HG02970 (cell line): Measurements from ENCODE around the gene PLXDC2.

Source experiments
- ATAC-seq: cut with Tn5 transposase; IDR thresholded peaks from one replicate; pipeline ENCODE4 v1.9.1; 2021; ENCODE audit warnings: mild to moderate bottlenecking, moderate library complexity, moderate number of reproducible peaks; ENCODE audit not compliant: unreplicated experiment, low FRiP score

The PLXDC2 gene

DNA sequence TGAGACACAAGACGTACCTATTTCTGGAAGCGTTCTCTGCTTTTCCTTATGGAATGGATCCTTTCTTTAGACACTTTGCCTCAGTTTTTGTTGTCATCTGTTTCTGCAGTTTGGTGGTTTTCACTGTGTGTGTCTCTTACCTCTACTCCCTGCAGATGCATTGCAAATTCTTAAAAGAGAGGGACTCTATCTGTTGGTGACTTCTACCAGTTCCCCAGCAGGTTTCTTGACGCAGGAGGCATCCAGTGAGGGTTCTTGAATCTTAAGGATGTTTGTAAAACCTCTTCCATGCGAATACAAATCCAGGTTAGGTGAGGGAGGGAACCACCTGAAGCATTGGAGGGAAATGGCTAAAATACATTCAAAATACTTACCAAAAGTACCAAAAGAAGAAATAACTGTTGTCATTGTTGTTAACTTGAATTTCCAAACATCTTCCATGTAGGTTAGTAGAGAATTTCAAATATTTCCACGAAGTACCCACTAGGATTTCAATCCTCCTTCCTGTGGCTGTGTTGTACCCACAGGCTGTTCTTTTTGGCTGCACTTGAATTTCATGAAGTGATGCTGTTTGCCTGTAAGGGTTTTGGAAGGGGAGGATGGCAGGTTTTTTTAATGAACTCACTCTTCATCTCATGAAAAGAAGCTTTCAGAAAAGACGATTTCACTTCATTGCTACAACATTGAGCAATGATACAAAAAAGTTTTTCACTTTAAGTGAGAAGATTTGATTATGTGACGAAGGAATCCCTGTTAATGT, 32.2 kb downstream of the PLXDC2 start:
- no peak for ATAC-seq

- ATAC-seq, result no peak
These were observed 37.6 kb downstream of the PLXDC2 start for GRCh38 chr10:19853831-19854230.

DNA sequence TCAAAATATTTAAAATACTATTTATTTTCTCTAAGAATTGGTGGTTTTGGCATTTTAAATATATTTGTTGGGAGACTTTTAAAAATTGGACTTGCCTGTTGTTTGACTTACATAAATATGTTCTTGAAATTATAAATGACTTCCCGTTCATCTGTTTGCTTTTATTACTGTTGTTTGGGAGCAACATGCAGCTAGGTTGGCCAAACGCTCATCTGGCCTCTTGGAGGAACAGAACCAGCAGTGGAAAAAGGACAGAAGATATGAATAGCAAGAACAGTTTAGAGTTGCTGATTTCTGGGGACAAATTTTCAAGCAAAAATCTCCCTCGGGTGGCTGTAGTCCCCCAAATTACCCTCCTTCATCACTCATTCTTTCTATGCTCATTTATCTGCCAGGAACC, 41.6 kb downstream of the PLXDC2 start:
- no peak for ATAC-seq

- no peak for ATAC-seq
These were observed 43.9 kb downstream of the PLXDC2 start for GRCh38 chr10:19860107-19860506.

DNA sequence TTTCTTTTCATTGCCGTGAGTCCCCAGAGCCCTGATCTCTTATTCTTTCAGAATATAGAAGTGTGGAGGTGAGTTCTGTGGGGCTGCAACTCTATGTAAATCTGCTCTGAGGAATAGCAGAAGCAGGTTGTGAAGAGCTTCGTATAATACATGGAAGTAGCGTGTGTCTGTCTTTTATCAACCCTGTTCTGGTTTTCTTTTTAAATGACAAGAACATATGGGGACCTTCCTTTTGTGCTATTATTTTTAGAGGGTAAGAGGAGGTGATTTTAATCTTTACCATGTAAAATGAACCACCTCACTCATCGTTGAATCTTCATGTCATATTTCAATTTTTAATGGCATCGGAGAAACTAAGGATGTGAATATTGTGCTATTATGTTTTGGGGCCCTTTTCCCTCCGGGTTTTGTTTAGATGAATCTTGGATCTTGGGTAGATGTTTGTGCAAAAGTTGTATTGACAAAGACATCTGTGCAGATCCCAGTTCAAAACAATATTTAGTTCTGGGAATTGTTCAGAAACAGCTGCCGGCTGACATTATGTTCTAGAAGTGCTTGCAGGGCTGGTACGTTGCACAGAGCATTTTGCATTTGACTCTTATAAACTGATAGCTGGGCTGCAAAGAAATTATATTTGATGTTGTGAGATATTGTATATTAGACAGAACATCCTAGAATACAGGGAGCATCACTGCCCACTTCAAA, 46.7 kb downstream of the PLXDC2 start:
- ATAC-seq, result no peak

GRCh38 chr10:19865676-19866075, 49.4 kb downstream of the PLXDC2 start:
- no peak for ATAC-seq

DNA sequence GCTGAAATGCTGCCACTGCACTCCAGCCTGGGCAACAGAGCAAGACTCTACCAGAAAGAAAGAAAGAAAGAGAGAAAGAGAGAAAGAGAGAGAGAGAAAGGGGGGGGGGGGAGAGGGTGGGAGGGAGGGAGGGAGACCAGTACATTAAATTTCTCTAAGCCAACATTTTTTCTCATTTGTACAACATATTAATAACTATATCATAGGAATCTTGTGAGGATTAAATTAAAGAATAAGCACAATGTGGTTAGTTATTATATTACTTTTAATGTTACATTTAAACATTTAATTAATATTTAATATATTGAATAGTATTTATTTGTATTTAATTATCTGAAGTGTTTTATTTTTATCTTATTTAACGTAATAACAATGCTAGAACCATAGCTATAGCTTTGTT, 53.1 kb downstream of the PLXDC2 start:
- no peak for ATAC-seq

DNA sequence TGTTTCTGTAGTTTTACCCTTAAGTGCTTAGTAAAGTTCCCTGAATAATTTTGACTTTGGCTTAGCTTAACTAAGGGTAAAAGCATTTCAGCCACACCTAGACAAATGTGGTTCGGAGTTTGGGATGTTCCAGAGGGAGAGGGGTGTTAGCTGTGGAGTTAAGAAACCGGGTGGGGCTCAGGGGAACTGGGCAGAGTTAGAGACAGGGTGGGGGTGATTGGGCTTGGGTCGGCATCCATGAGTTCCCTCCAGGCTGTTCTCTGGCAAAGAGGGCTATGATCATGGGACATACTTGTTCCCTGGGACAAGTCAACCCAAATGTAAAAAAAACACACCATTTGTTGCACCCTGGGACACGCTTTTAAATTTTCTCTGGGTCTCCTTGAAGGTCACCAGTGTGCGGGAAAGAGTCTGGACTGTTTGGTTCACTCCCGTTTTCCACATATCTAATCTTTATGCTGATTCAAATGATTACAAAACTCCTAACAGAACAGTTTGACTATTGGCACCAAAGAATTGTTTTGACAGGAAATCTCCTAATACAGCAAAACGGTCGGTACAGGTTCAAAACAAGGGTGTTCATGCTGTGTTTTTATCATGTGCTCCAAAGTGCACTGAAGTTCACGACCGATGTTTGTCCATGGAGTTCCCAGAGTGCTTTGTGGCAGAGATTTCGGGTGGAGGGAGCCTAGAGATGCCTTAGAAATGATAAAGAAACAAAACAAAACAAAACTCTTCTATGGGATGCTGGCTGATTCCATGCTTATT, 56.5 kb downstream of the PLXDC2 start:
- ATAC-seq, result no peak

DNA sequence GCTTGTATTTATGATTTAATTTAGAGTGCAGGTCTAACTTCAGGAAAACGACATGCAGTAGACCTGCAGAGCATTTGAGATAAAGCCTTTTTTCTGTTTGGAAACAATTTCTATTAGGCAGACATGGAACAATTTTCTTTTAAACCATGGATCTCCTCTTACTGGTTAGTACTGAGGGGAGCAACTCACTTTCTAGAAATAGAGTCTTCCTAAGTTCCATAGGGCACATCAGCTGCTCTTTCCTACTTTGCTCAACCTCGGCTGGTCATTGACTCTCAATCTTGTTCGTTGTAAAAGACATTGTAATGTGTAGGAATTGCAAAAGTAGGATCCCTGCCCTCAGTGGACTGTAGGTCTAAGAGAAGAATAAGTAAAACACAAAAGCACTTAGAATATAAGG, 58.0 kb downstream of the PLXDC2 start:
- no peak for ATAC-seq

GRCh38 chr10:19874791-19875190, 58.6 kb downstream of the PLXDC2 start:
- ATAC-seq, result no peak

GRCh38 chr10:19876570-19876969, 60.3 kb downstream of the PLXDC2 start:
- no peak for ATAC-seq

DNA sequence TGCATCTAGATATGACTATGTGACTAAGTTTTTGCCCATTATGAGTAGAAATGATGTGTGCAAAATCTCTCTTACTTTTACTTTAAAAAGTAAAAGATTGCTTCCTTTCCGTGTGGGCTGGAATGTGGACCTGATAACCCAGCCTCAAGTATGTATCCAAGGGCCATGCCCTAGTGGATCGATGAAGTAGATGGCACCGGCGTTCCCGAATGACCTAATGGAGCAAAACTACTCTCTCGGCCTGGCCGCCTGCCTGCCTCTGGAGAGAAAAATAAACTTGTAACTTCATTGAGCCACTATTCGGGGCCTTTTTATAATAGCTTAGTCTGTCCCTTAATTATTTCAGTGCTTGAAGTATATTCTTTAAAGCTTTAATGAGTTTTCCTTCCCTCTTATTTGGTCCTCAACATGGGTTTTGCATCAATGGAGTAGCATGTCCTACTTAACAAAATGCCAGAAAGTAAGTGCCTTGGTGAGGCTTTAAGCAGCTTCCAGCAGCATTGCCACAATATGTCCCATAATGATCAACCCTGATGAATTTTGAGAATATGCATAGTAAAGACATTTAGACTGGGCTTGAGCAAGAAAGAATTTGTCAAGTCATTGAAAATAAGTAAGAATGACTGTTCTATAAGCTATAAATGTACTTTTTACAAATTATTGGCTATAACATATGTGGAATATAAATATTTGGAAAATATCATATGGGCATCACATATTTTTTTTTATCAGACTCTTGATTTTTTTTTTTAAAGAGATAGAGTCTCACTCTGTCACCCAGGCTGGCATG, 61.4 kb downstream of the PLXDC2 start:
- no peak for ATAC-seq

GRCh38 chr10:19882621-19883020, 66.4 kb downstream of the PLXDC2 start:
- ATAC-seq, result no peak

GRCh38 chr10:19888061-19888660, 71.9 kb downstream of the PLXDC2 start:
- no peak for ATAC-seq

- no peak for ATAC-seq
These were observed 73.0 kb downstream of the PLXDC2 start for GRCh38 chr10:19889256-19889655.

GRCh38 chr10:19891429-19891828, 75.2 kb downstream of the PLXDC2 start:
- no peak for ATAC-seq

GRCh38 chr10:19892270-19892669, 76.0 kb downstream of the PLXDC2 start:
- ATAC-seq, result no peak

GRCh38 chr10:19892677-19893076, 76.4 kb downstream of the PLXDC2 start:
- no peak for ATAC-seq

DNA sequence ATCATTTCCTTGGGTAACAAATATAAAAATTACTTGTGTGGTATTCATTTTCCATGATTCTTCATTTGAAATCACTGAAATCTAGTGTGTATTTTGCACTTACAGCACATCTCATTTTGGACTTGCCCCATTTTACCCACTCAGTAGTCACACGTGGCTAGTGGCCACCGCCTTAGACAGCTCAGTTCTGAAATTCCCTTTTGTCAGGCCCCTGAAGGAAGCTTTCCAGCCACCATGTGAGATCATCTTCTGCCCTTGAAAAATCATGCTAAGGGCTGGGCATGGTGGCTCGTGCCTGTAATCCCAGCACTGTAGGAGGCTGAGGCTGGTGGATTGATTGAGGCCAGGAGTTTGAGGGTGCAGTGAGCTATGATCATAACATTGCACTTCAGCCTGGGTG, 79.3 kb downstream of the PLXDC2 start:
- ATAC-seq, result no peak

DNA sequence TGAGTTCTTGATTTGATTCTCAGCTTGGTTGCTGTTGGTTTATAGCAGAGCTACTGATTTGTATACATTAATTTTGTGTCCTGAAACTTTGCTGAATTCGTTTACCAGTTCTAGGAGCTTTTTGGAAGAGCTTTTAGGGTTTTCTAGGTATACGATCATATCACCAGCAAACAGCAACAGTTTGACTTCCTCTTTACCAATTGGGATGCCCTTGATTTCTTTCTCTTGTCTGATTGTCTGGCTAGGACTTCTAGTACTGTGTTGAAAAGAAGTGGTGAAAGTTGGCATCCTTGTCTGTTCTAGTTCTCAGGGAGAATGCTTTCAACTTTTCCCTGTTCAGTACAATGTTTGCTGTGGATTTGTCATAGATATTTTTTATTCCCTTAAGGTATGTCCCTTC, 86.2 kb downstream of the PLXDC2 start:
- ATAC-seq, result no peak
